ENCODE data around the gene PLD1. TPM values are rescaled to one million over a fixed set of nuclear protein-coding genes. Genes with fewer than 3 reads are reported as not detected.

Gene PLD1
- total RNA-seq, 1 donor from 2014 or later: 1.0 TPM

DNA sequence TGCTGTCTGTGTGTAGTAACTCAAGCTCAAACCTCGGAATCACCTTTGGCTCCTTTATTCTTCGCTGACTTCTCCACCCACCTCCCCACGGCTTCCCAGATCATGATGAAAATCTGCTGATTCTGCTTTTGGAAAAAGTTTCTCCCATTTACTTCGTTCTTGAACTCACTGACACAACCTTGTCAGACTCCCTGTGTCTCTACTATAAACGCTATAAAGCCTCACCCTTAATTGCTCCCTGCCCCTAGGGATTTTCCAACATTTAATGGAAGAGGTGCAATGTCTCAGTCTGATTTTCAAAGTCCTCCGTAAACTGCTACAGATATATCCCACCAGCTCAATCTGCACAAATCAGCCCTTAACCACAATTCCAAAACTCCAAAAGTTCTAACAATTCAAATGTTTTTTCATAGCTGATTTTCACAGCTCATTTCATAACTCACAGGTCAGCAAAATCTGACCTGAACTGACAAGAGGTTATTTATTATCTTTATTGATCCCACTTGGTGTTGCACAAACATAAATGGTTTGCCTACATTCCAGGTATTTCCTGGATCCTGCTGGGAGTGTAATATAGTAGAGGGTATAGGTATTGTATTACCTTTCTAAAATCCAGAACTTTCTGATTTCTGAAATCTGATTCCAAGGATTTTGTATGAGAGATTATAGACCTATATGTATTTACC lies 129.4 kb downstream of the PLD1 start:
- H3K4me1 Mint-ChIP-seq (ENCODE audit: low read depth): no peaks in the 10 kb centered on the region
- no peaks in the 10 kb centered on the region for H3K36me3 Mint-ChIP-seq (ENCODE audit: low read depth)

GRCh38 chr3:171678971-171679492 lies 131.3 kb downstream of the PLD1 start:
- Mint-ChIP-seq H3K9me3 (no peaks in the 10 kb centered on the region), H3K27me3 (ENCODE audit: low read depth) (peaks cover 28% of the 10 kb centered on the region), H3K36me3 (ENCODE audit: low read depth) (no peaks in the 10 kb centered on the region), H3K4me3 (ENCODE audit: low read depth) (no peak overlapping the region), H3K27ac (no peak overlapping the region), H3K4me1 (ENCODE audit: low read depth) (no peaks in the 10 kb centered on the region)
- no peak for DNase-seq (ENCODE audit: low spot score)
- intact Hi-C loops (cut with micrococcal nuclease): no loop called here

More for the DNA sequence above, 129.4 kb downstream of the PLD1 start:
- H3K4me3 Mint-ChIP-seq (ENCODE audit: low read depth): no peak overlapping the region
- H3K27ac Mint-ChIP-seq: no peak overlapping the region
- DNase-seq (ENCODE audit: low spot score): no peak
- no peaks in the 10 kb centered on the region for H3K9me3 Mint-ChIP-seq
- intact Hi-C loops (cut with micrococcal nuclease): no loop called here
- peaks cover 29% of the 10 kb centered on the region for H3K27me3 Mint-ChIP-seq (ENCODE audit: low read depth)

DNA sequence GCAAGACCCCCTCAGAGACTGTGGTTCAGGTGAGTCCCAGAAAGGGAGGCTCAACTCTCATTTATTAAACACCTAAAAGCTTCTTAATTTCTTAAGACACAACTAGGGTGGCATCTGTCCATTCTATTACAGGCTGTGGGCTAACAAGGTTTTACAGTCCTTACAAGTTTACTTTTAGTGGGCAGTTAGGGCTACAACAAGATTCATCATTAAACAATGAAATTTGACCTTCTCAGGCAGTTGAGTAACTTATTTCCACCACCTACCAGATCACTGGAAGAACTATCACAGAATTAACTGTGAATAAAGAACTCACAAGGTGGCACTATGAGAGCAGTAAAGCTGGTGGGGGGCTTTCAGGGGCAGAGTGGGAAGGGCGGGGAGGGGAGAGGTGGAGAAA lies 132.6 kb downstream of the PLD1 start:
- H3K4me3 Mint-ChIP-seq (ENCODE audit: low read depth): no peak overlapping the region
- H3K36me3 Mint-ChIP-seq (ENCODE audit: low read depth): no peaks in the 10 kb centered on the region
- H3K4me1 Mint-ChIP-seq (ENCODE audit: low read depth): no peaks in the 10 kb centered on the region
- H3K27me3 Mint-ChIP-seq (ENCODE audit: low read depth): peaks cover 17% of the 10 kb centered on the region
- no peaks in the 10 kb centered on the region for H3K9me3 Mint-ChIP-seq
- DNase-seq (ENCODE audit: low spot score): no peak
- H3K27ac Mint-ChIP-seq: no peak overlapping the region
- intact Hi-C loops (cut with micrococcal nuclease): no loop called here

DNA sequence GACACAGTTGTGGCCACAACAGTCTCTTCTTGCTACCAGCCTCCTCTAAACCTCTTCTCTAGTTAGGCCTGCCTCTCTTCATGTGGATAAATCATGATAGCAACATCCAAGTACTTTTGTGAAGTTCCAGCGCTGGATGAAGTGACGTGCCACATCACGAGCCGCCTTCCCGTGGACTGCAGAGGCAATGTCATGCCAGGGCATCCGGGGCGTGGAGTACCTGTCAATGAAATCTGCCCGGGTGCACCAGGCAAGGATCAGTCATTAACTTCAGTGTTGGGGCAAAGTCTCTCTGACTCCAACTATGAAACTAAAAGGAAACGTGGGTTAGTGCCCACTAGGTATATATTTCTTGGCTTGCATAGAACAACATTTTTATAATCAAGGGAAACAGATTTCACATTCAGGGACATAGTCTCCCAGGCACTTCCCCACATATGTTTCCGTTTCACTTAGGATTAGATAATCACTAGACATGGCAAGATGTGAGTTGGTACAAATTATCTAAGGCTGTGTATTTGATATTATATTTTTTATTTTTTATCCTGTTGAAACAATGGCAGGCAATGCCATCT lies 133.6 kb downstream of the PLD1 start:
- intact Hi-C loops (cut with micrococcal nuclease): no loop called here
- Mint-ChIP-seq H3K9me3 (no peaks in the 10 kb centered on the region), H3K27me3 (ENCODE audit: low read depth) (peaks cover 15% of the 10 kb centered on the region), H3K4me1 (ENCODE audit: low read depth) (no peaks in the 10 kb centered on the region), H3K4me3 (ENCODE audit: low read depth) (no peak overlapping the region), H3K36me3 (ENCODE audit: low read depth) (no peaks in the 10 kb centered on the region), H3K27ac (no peak overlapping the region)
- DNase-seq (ENCODE audit: low spot score): no peak

DNA sequence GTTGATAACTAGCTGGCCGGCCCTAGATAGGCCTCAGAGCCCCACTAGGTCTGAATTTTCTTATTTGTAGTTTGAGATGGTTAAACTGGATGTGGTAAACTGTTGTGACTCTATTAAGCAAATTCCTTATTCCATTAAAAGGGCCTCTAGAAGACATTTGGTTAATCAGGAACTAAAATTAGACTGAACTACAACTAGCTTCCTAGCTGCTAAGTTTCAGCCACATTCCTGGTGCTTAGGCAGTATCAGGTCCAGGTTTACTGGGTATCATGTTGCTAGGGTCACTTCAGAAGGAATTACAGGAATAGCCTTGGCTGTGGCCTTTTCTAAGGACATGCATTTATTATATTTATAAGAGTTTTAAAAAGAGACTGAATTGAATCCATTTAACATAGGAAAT lies 136.3 kb downstream of the PLD1 start:
- no peak overlapping the region for H3K27ac Mint-ChIP-seq
- H3K4me1 Mint-ChIP-seq (ENCODE audit: low read depth): no peaks in the 10 kb centered on the region
- peaks cover 7% of the 10 kb centered on the region for H3K27me3 Mint-ChIP-seq (ENCODE audit: low read depth)
- DNase-seq (ENCODE audit: low spot score): no peak
- H3K9me3 Mint-ChIP-seq: no peaks in the 10 kb centered on the region
- no peaks in the 10 kb centered on the region for H3K36me3 Mint-ChIP-seq (ENCODE audit: low read depth)
- intact Hi-C loops (cut with micrococcal nuclease): no loop called here
- H3K4me3 Mint-ChIP-seq (ENCODE audit: low read depth): no peak overlapping the region

GRCh38 chr3:171672538-171672937 lies 137.7 kb downstream of the PLD1 start:
- H3K9me3 Mint-ChIP-seq: no peaks in the 10 kb centered on the region
- peaks cover 7% of the 10 kb centered on the region for H3K27me3 Mint-ChIP-seq (ENCODE audit: low read depth)
- intact Hi-C loops (cut with micrococcal nuclease): no loop called here
- H3K4me1 Mint-ChIP-seq (ENCODE audit: low read depth): no peaks in the 10 kb centered on the region
- no peak overlapping the region for H3K4me3 Mint-ChIP-seq (ENCODE audit: low read depth)
- no peak for DNase-seq (ENCODE audit: low spot score)
- no peaks in the 10 kb centered on the region for H3K36me3 Mint-ChIP-seq (ENCODE audit: low read depth)
- H3K27ac Mint-ChIP-seq: no peak overlapping the region

DNA sequence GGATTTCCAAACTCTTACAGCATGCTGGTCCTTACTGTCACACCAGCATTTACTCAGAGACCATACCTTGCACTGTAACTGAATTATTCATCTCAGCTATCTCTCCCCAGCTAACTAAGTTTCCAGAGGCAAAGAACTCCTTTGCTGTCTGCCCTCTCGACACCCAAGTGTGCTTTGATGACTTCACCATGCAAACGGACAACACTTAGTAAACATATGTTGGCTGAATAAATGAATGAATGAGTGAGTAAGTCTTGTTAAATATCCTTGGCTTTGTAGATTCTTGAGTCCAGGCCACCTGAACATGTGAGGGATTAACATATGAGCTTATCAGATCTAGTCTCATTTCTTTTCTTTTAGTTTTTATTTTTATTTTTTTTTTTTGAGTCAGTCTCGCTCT lies 138.2 kb downstream of the PLD1 start:
- intact Hi-C loops (cut with micrococcal nuclease): no loop called here
- no peak for DNase-seq (ENCODE audit: low spot score)
- H3K9me3 Mint-ChIP-seq: no peaks in the 10 kb centered on the region
- H3K27ac Mint-ChIP-seq: no peak overlapping the region
- no peaks in the 10 kb centered on the region for H3K36me3 Mint-ChIP-seq (ENCODE audit: low read depth)
- H3K4me3 Mint-ChIP-seq (ENCODE audit: low read depth): no peak overlapping the region
- H3K27me3 Mint-ChIP-seq (ENCODE audit: low read depth): peaks cover 7% of the 10 kb centered on the region
- H3K4me1 Mint-ChIP-seq (ENCODE audit: low read depth): no peaks in the 10 kb centered on the region

- no peak overlapping the region for H3K4me3 Mint-ChIP-seq (ENCODE audit: low read depth)
- no peaks in the 10 kb centered on the region for H3K4me1 Mint-ChIP-seq (ENCODE audit: low read depth)
- no peaks in the 10 kb centered on the region for H3K9me3 Mint-ChIP-seq
- DNase-seq (ENCODE audit: low spot score): no peak
- H3K27me3 Mint-ChIP-seq (ENCODE audit: low read depth): peaks cover 7% of the 10 kb centered on the region
- intact Hi-C loops (cut with micrococcal nuclease): no loop called here
- no peaks in the 10 kb centered on the region for H3K36me3 Mint-ChIP-seq (ENCODE audit: low read depth)
- H3K27ac Mint-ChIP-seq: no peak overlapping the region
Measured at GRCh38 chr3:171671709-171672108, 138.6 kb downstream of the PLD1 start.

- peaks cover 17% of the 10 kb centered on the region for H3K27me3 Mint-ChIP-seq (ENCODE audit: low read depth)
- intact Hi-C loops (cut with micrococcal nuclease): no loop called here
- H3K4me1 Mint-ChIP-seq (ENCODE audit: low read depth): no peaks in the 10 kb centered on the region
- no peak overlapping the region for H3K27ac Mint-ChIP-seq
- no peaks in the 10 kb centered on the region for H3K36me3 Mint-ChIP-seq (ENCODE audit: low read depth)
- H3K9me3 Mint-ChIP-seq: no peaks in the 10 kb centered on the region
- H3K4me3 Mint-ChIP-seq (ENCODE audit: low read depth): no peak overlapping the region
- no peak for DNase-seq (ENCODE audit: low spot score)
Measured at GRCh38 chr3:171666516-171666915, 143.8 kb downstream of the PLD1 start.

GRCh38 chr3:171663805-171664204 lies 146.5 kb downstream of the PLD1 start:
- Mint-ChIP-seq H3K36me3 (ENCODE audit: low read depth) (no peaks in the 10 kb centered on the region), H3K4me3 (ENCODE audit: low read depth) (no peak overlapping the region), H3K27ac (no peak overlapping the region), H3K27me3 (ENCODE audit: low read depth) (peaks cover 17% of the 10 kb centered on the region), H3K9me3 (no peaks in the 10 kb centered on the region), H3K4me1 (ENCODE audit: low read depth) (no peaks in the 10 kb centered on the region)
- intact Hi-C loops (cut with micrococcal nuclease): no loop called here
- DNase-seq (ENCODE audit: low spot score): no peak

- H3K27me3 Mint-ChIP-seq (ENCODE audit: low read depth): peaks cover 22% of the 10 kb centered on the region
- no peaks in the 10 kb centered on the region for H3K36me3 Mint-ChIP-seq (ENCODE audit: low read depth)
- H3K27ac Mint-ChIP-seq: no peak overlapping the region
- no peaks in the 10 kb centered on the region for H3K9me3 Mint-ChIP-seq
- H3K4me1 Mint-ChIP-seq (ENCODE audit: low read depth): no peaks in the 10 kb centered on the region
- intact Hi-C loops (cut with micrococcal nuclease): no loop called here
- no peak for DNase-seq (ENCODE audit: low spot score)
- no peak overlapping the region for H3K4me3 Mint-ChIP-seq (ENCODE audit: low read depth)
Measured at GRCh38 chr3:171661484-171661883, 148.8 kb downstream of the PLD1 start.

- Mint-ChIP-seq H3K4me3 (ENCODE audit: low read depth) (no peak overlapping the region), H3K4me1 (ENCODE audit: low read depth) (no peaks in the 10 kb centered on the region), H3K9me3 (no peaks in the 10 kb centered on the region), H3K36me3 (ENCODE audit: low read depth) (no peaks in the 10 kb centered on the region), H3K27ac (no peak overlapping the region), H3K27me3 (ENCODE audit: low read depth) (peaks cover 17% of the 10 kb centered on the region)
- no peak for DNase-seq (ENCODE audit: low spot score)
- intact Hi-C loops (cut with micrococcal nuclease): no loop called here
Measured at GRCh38 chr3:171660188-171660587, 150.1 kb downstream of the PLD1 start.

DNA sequence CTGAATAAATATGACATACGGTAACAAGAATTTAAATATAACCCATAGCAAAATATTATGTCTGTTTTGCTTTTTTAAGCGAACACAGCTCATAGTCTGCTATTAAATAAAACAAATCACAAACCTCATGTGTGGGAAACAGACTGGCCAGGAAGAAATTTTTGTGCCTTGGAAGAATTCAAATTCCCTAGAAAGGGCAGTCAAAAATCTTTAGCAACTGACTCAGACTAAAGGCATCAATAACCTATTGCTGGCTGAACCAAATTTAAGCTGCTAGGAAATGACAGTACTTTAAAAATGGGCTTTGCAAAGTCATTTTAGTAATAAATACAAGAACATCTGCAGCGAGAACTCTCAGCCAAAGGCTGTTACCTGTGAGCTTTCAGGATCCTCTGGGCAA lies 151.4 kb downstream of the PLD1 start:
- peaks cover 17% of the 10 kb centered on the region for H3K27me3 Mint-ChIP-seq (ENCODE audit: low read depth)
- no peaks in the 10 kb centered on the region for H3K36me3 Mint-ChIP-seq (ENCODE audit: low read depth)
- H3K4me1 Mint-ChIP-seq (ENCODE audit: low read depth): no peaks in the 10 kb centered on the region
- intact Hi-C loops (cut with micrococcal nuclease): no loop called here
- H3K9me3 Mint-ChIP-seq: no peaks in the 10 kb centered on the region
- no peak overlapping the region for H3K27ac Mint-ChIP-seq
- H3K4me3 Mint-ChIP-seq (ENCODE audit: low read depth): no peak overlapping the region
- no peak for DNase-seq (ENCODE audit: low spot score)

All from activated T-helper 2 cell treated with anti-CD3 and anti-CD28 coated beads, Interferon-gamma antibody, Interleukin-2, Interleukin-4, amounts not matched to agents 10 μg/mL and 5 μg/mL and 100 μg/mL, durations not matched to agents 14 hours and 24 hours and 36 hours (primary cell).